Ishikawa (cell line): Measurements from ENCODE around the gene HARS1.

Experiments used
- CEBPB ChIP-seq: IDR thresholded peaks from 2 replicates; pipeline ENCODE4 v1.6.1; 2012
- MAX ChIP-seq: IDR thresholded peaks from 2 replicates; pipeline ENCODE4 v1.6.1; 2012
- REST ChIP-seq: IDR thresholded peaks from 2 replicates; pipeline ENCODE4 v1.6.1; 2012; ENCODE audit warnings: low read depth, mild to moderate bottlenecking
- TCF12 ChIP-seq: IDR thresholded peaks from 2 replicates; pipeline ENCODE4 v1.6.1; 2012; ENCODE audit warnings: low read depth
- TEAD4 ChIP-seq: IDR thresholded peaks from 2 replicates; pipeline ENCODE4 v1.6.1; 2012

GRCh38 chr5:140733098-140733497 is 41.9 kb upstream of the HARS1 start:
- TF ChIP-seq REST (no peak), TCF12 (no peak), TEAD4 (no peak), CEBPB (no peak), MAX (no peak)
